Astrocyte (in vitro differentiated cells and primary cell): ENCODE measurements around the gene UTF1.

Source experiments
- CTCF ChIP-seq: IDR thresholded peaks from 2 replicates; pipeline ENCODE4 v1.5.1; 2011; ENCODE audit warnings: low read depth, mild to moderate bottlenecking, inconsistent platforms, low read length, moderate library complexity; ENCODE audit not compliant: insufficient read depth
- EZH2 ChIP-seq: IDR thresholded peaks from 2 replicates; pipeline ENCODE4 v1.6.1; 2012; ENCODE audit warnings: mild to moderate bottlenecking, low read length, inconsistent platforms; ENCODE audit not compliant: insufficient read depth

DNA sequence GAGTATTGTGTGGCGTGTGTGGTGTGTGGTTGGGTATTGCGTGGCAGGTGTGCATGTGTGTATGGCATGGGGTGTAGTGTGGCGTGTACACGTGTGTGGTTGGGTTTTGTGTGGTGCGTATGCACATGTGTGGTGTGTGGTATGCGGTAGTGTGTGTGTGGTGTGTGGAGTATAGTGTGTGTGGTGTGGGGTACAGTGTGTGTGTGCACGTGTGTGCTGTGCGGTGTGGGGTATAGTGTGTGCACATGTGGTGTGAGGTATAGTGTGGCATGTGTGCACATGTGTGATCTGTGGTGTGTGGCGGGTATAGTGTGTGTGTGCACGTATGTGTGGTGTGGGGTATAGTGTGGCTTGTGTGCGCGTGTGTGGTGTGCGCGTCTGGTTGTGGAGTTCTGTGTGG, 20.9 kb upstream of the UTF1 start:
- TF ChIP-seq EZH2 (no peak), CTCF (no peak)
